SU-DHL-6 (cell line): ENCODE measurements around the gene MYO1F.

Experiments
- H2AFZ ChIP-seq: fragments of 200-600 bp; sonication (generic); 2 replicates; pipeline ENCODE4 v1.6.1; 2014; ENCODE audit warnings: low read depth, mild to moderate bottlenecking, moderate library complexity, mixed read lengths, antibody characterized with exemption, low read length; ENCODE audit not compliant: severe bottlenecking
- H3F3A ChIP-seq: fragments of 200-600 bp; shearing (Covaris generic); 2 replicates; pipeline ENCODE4 v1.6.0; 2016; ENCODE audit warnings: antibody characterized with exemption, mild to moderate bottlenecking; ENCODE audit not compliant: insufficient read depth
- H3K27ac ChIP-seq: fragments of 200-600 bp; sonication (generic); 2 replicates; pipeline ENCODE4 v1.5.1; 2016; ENCODE audit warnings: low read depth, mild to moderate bottlenecking, low read length, moderate library complexity, mixed read lengths
- H3K27me3 ChIP-seq: fragments of 200-600 bp; sonication (generic), shearing (Covaris generic); 2 replicates; pipeline ENCODE4 v1.6.0; 2014; ENCODE audit warnings: mild to moderate bottlenecking, low read length
- H3K36me3 ChIP-seq: fragments of 200-600 bp; sonication (generic); 2 replicates; pipeline ENCODE4 v1.6.1; 2014; ENCODE audit warnings: mild to moderate bottlenecking, low read length, mixed read lengths
- H3K4me2 ChIP-seq: fragments of 300-600, 200-600 bp; shearing (Covaris generic), sonication (generic); 2 replicates; pipeline ENCODE4 v1.6.0; 2014; ENCODE audit warnings: low read length, low read depth, mild to moderate bottlenecking; ENCODE audit not compliant: poor library complexity, severe bottlenecking
- H3K4me3 ChIP-seq: fragments of 200-600 bp; sonication (generic); 2 replicates; pipeline ENCODE4 v1.5.1; 2014; ENCODE audit warnings: antibody characterized with exemption, low read length, mild to moderate bottlenecking, mixed read lengths; ENCODE audit not compliant: insufficient read depth, poor library complexity, severe bottlenecking
- H3K79me2 ChIP-seq: fragments of 200-600 bp; sonication (generic); 2 replicates; pipeline ENCODE4 v1.6.1; 2014; ENCODE audit warnings: mild to moderate bottlenecking, low read length, moderate library complexity; ENCODE audit not compliant: insufficient read depth
- H3K9ac ChIP-seq: fragments of 200-600 bp; sonication (generic); 2 replicates; pipeline ENCODE4 v1.7.0; 2014; ENCODE audit warnings: mild to moderate bottlenecking, low read length
- H3K9me2 ChIP-seq: fragments of 200-600 bp; sonication (generic); replicated peaks from 2 replicates; pipeline ENCODE4 v1.6.1; 2014; ENCODE audit warnings: low read length; ENCODE audit not compliant: insufficient read depth
- H3K9me3 ChIP-seq: fragments of 200-600 bp; sonication (generic); 2 replicates; pipeline ENCODE4 v1.6.1; 2014; ENCODE audit warnings: low read length, mixed read lengths; ENCODE audit not compliant: insufficient read depth
- H4K20me1 ChIP-seq: fragments of 200-600 bp; sonication (generic); 2 replicates; pipeline ENCODE4 v1.6.1; 2014; ENCODE audit warnings: low read depth, mild to moderate bottlenecking, antibody characterized with exemption, low read length, moderate library complexity, mixed read lengths
- EZH2phosphoT487 ChIP-seq: fragments of 200-600 bp; sonication (generic), shearing (Covaris generic); conservative IDR thresholded peaks from 2 replicates; pipeline ENCODE4 v1.6.1; 2018; ENCODE audit warnings: mild to moderate bottlenecking, antibody characterized with exemption, low read length, moderate library complexity, mixed read lengths
- TF ChIP-seq, protein P1 (sequence below): fragments of 200-600 bp; sonication (generic); IDR thresholded peaks from one replicate; pipeline ENCODE4 v1.5.1; 2017; ENCODE audit warnings: antibody characterized with exemption, mild to moderate bottlenecking, low read length, moderate library complexity; ENCODE audit not compliant: insufficient read depth, poor library complexity, severe bottlenecking

MYO1F gene

GRCh38 chr19:8510589-8511115, 66.6 kb downstream of the MYO1F start:
- H3K9ac ChIP-seq = no peak overlapping the region
- no peak overlapping the region for H2AFZ ChIP-seq
- H4K20me1 ChIP-seq = no peaks in the 10 kb centered on the region
- no peak for TF ChIP-seq EZH2phosphoT487
- TF ChIP-seq, protein P1, sequence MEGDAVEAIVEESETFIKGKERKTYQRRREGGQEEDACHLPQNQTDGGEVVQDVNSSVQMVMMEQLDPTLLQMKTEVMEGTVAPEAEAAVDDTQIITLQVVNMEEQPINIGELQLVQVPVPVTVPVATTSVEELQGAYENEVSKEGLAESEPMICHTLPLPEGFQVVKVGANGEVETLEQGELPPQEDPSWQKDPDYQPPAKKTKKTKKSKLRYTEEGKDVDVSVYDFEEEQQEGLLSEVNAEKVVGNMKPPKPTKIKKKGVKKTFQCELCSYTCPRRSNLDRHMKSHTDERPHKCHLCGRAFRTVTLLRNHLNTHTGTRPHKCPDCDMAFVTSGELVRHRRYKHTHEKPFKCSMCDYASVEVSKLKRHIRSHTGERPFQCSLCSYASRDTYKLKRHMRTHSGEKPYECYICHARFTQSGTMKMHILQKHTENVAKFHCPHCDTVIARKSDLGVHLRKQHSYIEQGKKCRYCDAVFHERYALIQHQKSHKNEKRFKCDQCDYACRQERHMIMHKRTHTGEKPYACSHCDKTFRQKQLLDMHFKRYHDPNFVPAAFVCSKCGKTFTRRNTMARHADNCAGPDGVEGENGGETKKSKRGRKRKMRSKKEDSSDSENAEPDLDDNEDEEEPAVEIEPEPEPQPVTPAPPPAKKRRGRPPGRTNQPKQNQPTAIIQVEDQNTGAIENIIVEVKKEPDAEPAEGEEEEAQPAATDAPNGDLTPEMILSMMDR = no peak
- no peak overlapping the region for H3K4me2 ChIP-seq
- no peaks in the 10 kb centered on the region for H3K9me3 ChIP-seq
- no peak overlapping the region for H3K27ac ChIP-seq
- no peaks in the 10 kb centered on the region for H3K27me3 ChIP-seq
- no peaks in the 10 kb centered on the region for H3K36me3 ChIP-seq
- H3F3A ChIP-seq = no peaks in the 10 kb centered on the region
- H3K4me3 ChIP-seq = no peak overlapping the region
- H3K79me2 ChIP-seq = peaks cover 7% of the 10 kb centered on the region; the same call in 1 of the 2 replicates
- H3K9me2 ChIP-seq = no peaks in the 10 kb centered on the region

DNA sequence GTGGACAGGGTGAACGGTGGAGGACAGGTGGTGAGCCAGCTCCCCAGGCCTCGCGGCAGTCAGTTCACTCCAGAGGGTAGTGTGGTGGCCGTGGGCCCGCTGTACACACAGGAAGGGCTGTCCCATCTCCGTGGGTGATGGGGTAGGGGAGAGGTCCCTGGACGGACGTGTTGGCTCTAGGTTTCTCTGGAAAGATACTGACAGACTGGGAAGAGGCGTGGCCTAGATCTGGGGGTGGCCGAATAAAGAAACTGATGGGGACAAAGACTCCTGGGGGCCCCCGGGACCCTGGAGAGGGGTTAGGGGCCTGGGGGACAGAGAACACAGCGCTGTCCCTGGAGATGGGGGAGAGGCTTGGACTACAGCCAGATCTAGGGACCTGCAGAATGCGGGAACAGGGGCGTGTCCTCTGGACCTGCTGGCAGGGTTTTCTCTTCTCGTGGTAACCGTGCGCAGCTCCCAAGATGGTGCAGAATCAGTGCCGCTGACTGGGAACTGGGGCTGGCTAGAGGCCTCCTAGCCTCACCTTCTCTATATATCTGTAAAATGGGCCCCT, 70.8 kb downstream of the MYO1F start:
- no peaks in the 10 kb centered on the region for H3K9me3 ChIP-seq
- 0 out of 2 replicates have a peak overlapping the region, but pooled peaks have one; percentile 8 for H3K27ac ChIP-seq
- H3K4me2 ChIP-seq = peak overlapping the region; percentile 71
- H3K9me2 ChIP-seq = no peaks in the 10 kb centered on the region
- no peaks in the 10 kb centered on the region for H3K27me3 ChIP-seq
- TF ChIP-seq, protein P1 = no peak
- TF ChIP-seq EZH2phosphoT487 = no peak
- H3K9ac ChIP-seq = peak overlapping the region; percentile 69
- H3K4me3 ChIP-seq = peak overlapping the region; percentile 60
- no peaks in the 10 kb centered on the region for H3F3A ChIP-seq
- peak overlapping the region; percentile 93 for H2AFZ ChIP-seq
- no peaks in the 10 kb centered on the region for H3K79me2 ChIP-seq
- H3K36me3 ChIP-seq = no peaks in the 10 kb centered on the region
- no peaks in the 10 kb centered on the region for H4K20me1 ChIP-seq

DNA sequence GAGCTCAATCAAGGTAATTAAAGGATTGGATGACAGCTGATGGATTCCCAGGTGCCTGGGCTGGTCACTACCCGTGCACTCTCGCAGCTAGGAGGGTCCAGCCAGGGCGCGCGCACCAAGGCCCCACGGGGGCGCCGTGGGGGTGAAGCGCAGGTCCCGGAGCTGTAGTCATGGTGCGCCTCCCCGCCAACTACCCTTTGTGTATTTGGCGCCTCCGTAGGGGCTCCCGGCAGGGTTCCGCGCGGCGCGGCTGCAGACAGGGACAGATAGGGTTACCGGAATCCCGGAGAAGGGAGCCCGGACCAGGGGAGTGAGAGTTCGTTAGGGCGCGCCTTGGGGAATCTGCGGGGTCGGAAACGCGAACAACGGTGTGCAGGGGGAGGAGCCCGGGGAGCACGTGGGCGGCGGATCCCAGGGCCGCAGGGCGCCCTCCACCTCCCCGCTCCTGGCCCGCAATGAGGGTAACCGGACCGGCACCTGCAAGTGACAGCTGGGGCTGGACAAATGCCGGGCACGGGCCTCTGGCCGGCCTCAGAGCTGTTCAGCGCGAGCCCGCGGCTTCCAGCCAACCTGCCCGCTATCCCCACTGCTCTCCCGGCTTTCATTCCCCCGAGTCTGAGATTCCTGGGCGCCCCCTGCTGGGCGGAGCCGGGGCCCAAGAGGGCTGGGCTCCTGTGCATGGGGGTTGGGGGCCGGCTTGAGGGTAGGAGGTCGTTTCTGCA, 71.4 kb downstream of the MYO1F start:
- Histone ChIP-seq H3K27ac (0 out of 2 replicates have a peak overlapping the region, but pooled peaks have one; percentile 8), H3K36me3 (no peaks in the 10 kb centered on the region), H3K9me3 (no peaks in the 10 kb centered on the region), H3K9ac (peak overlapping the region; percentile 69), H3K79me2 (no peaks in the 10 kb centered on the region), H3K4me2 (peak overlapping the region; percentile 71), H3F3A (no peaks in the 10 kb centered on the region), H3K4me3 (peak overlapping the region; percentile 60), H3K27me3 (no peaks in the 10 kb centered on the region), H4K20me1 (no peaks in the 10 kb centered on the region), H3K9me2 (no peaks in the 10 kb centered on the region), H2AFZ (peak overlapping the region; percentile 93)
- TF ChIP-seq, protein P1 = peak; percentile 77
- no peak for TF ChIP-seq EZH2phosphoT487
